SK-N-SH (cell line): Measurements from ENCODE around the gene SSBP1. TPM values are rescaled to one million over a fixed set of nuclear protein-coding genes. Genes with fewer than 3 reads are reported as not detected.

Experiments
- CTCF ChIA-PET: fragments of 300-600, 350-600 bp; formaldehyde crosslinking; extraction: SDS; loops from one replicate; lab custom pipeline; 2021; lab: Yijun Ruan, JAX
- POLR2A ChIA-PET: fragments of 350-600 bp; sonication (Branson Sonifier 250); formaldehyde crosslinking; extraction: SDS; loops from one replicate; lab custom pipeline; 2020; ENCODE audit warnings: antibody characterized with exemption, inconsistent platforms; lab: Yijun Ruan, JAX
- DNase-seq: peaks from one replicate; pipeline ENCODE4 v3.0.0; 2012
- H2AFZ ChIP-seq: fragments of 200-600 bp; sonication (generic); 2 replicates; pipeline ENCODE4 v1.8.1; 2016; ENCODE audit warnings: antibody characterized with exemption, mild to moderate bottlenecking, low read depth
- H3F3A ChIP-seq: fragments of 200-600 bp; sonication (generic); replicated peaks from 2 replicates; pipeline ENCODE3; 2016; ENCODE audit warnings: antibody characterized with exemption, mild to moderate bottlenecking; ENCODE audit not compliant: insufficient read depth
- H3K27ac ChIP-seq, 2 experiments: fragments of 200-500 bp in 1 of 2; fragments of 200-600 bp in 1 of 2; sonication (Bioruptor generic) in 1 of 2; sonication (generic), shearing (Covaris generic) in 1 of 2; 2 replicates each; pipeline versions ENCODE4 v1.5.1 to v1.6.1; 2014 to 2016; ENCODE audit warnings: low read depth in 2 of 2, inconsistent platforms in 1 of 2, low read length in 1 of 2, mild to moderate bottlenecking in 1 of 2, mixed read lengths in 1 of 2
- H3K27me3 ChIP-seq: fragments of 200-600 bp; sonication (generic), shearing (Covaris generic); 2 replicates; pipeline ENCODE4 v1.6.1; 2016; ENCODE audit warnings: mixed run types; ENCODE audit not compliant: insufficient read depth
- H3K36me3 ChIP-seq, 2 experiments: fragments of 200-500 bp in 1 of 2; fragments of 200-600 bp in 1 of 2; sonication (Bioruptor generic) in 1 of 2; sonication (generic) in 1 of 2; replicated peaks in 1 of 2; 2 replicates each; pipeline versions ENCODE3 to v1.5.1; 2014 to 2016; ENCODE audit warnings: low read length in 1 of 2, mild to moderate bottlenecking in 1 of 2; ENCODE audit not compliant: insufficient read depth in 2 of 2, control insufficient read depth in 1 of 2
- H3K4me1 ChIP-seq, 2 experiments: fragments of 200-500 bp in 1 of 2; fragments of 200-600 bp in 1 of 2; sonication (Bioruptor generic) in 1 of 2; sonication (generic), shearing (Covaris generic) in 1 of 2; 2 replicates each; pipeline versions ENCODE4 v1.5.1 to v1.6.1; 2014 to 2016; ENCODE audit warnings: low read depth in 1 of 2, low read length in 1 of 2, mixed run types in 1 of 2; ENCODE audit not compliant: insufficient read depth in 2 of 2, control insufficient read depth in 1 of 2
- H3K4me2 ChIP-seq: fragments of 200-600 bp; sonication (generic), shearing (Covaris generic); 2 replicates; pipeline ENCODE4 v1.6.1; 2017; ENCODE audit warnings: mixed run types
- H3K4me3 ChIP-seq, 2 experiments: fragments of 200-500 bp in 1 of 2; fragments of 200-600 bp in 1 of 2; sonication (Bioruptor generic) in 1 of 2; sonication (generic), shearing (Covaris generic) in 1 of 2; 2 replicates each; pipeline versions ENCODE4 v1.5.1 to v1.8.1; 2014 to 2016; ENCODE audit warnings: low read depth in 2 of 2, inconsistent platforms in 1 of 2, low read length in 1 of 2, mild to moderate bottlenecking in 1 of 2, mixed read lengths in 1 of 2, moderate library complexity in 1 of 2
- H3K79me2 ChIP-seq: fragments of 200-600 bp; sonication (generic); 2 replicates; pipeline ENCODE4 v1.8.1; 2017; ENCODE audit warnings: mild to moderate bottlenecking; ENCODE audit not compliant: insufficient read depth
- H3K9ac ChIP-seq: fragments of 200-600 bp; sonication (generic); 2 replicates; pipeline ENCODE4 v1.6.1; 2017; ENCODE audit warnings: mixed run types
- H3K9me2 ChIP-seq: fragments of 200-600 bp; sonication (generic); 2 replicates; pipeline ENCODE4 v1.6.1; 2017; ENCODE audit warnings: mixed run types
- H3K9me3 ChIP-seq: fragments of 200-600 bp; sonication (generic); 2 replicates; pipeline ENCODE4 v1.6.1; 2017; ENCODE audit warnings: mixed run types, mild to moderate bottlenecking, moderate library complexity
- H4K20me1 ChIP-seq: fragments of 200-600 bp; sonication (generic); 2 replicates; pipeline ENCODE4 v1.6.1; 2017; ENCODE audit warnings: mild to moderate bottlenecking, mixed run types; ENCODE audit not compliant: insufficient read depth
- CTCF ChIP-seq: fragments of 200-600 bp; sonication (generic); IDR thresholded peaks from 2 replicates; pipeline ENCODE4 v1.6.1; 2017; ENCODE audit warnings: antibody characterized with exemption, mild to moderate bottlenecking, moderate library complexity
- ELF1 ChIP-seq: IDR thresholded peaks from 2 replicates; pipeline ENCODE4 v1.4.0; 2012
- FOXJ3 ChIP-seq: sonication (generic); formaldehyde crosslinking; IDR thresholded peaks from 2 replicates; pipeline ENCODE4 v1.5.1; 2020; ENCODE audit warnings: mild to moderate bottlenecking, missing genetic modification reagents
- GABPA ChIP-seq: IDR thresholded peaks from 2 replicates; pipeline ENCODE4 v1.4.0; 2012; ENCODE audit warnings: low read depth, mild to moderate bottlenecking
- GATA2 ChIP-seq: sonication (generic); formaldehyde crosslinking; IDR thresholded peaks from 2 replicates; pipeline ENCODE4 v1.5.0; 2020; ENCODE audit warnings: mild to moderate bottlenecking, missing genetic modification reagents
- IRF3 ChIP-seq: fragments of 150-350 bp; IDR thresholded peaks from 2 replicates; pipeline ENCODE4 v1.6.1; 2016; ENCODE audit warnings: mild to moderate bottlenecking, low read depth, low read length
- JUND ChIP-seq: IDR thresholded peaks from 2 replicates; pipeline ENCODE4 v1.4.0; 2012
- MAX ChIP-seq: IDR thresholded peaks from 2 replicates; pipeline ENCODE4 v1.4.0; 2012; ENCODE audit warnings: low read depth
- MEF2A ChIP-seq: IDR thresholded peaks from 2 replicates; pipeline ENCODE4 v1.4.0; 2012; ENCODE audit warnings: low read depth, borderline replicate concordance
- MXI1 ChIP-seq: IDR thresholded peaks from 2 replicates; pipeline ENCODE4 v1.6.1; 2012; ENCODE audit warnings: mild to moderate bottlenecking, low read depth, low read length, improper control_type of control experiment
- PBX3 ChIP-seq: IDR thresholded peaks from 2 replicates; pipeline ENCODE4; 2012
- RCOR1 ChIP-seq: fragments of 150-350 bp; IDR thresholded peaks from 2 replicates; pipeline ENCODE4 v1.6.1; 2017; ENCODE audit warnings: antibody characterized with exemption, low read length
- REST ChIP-seq: IDR thresholded peaks from 2 replicates; pipeline ENCODE4 v1.6.1; 2012; ENCODE audit warnings: mild to moderate bottlenecking, low read depth, low read length, moderate library complexity
- TAF1 ChIP-seq: IDR thresholded peaks from 2 replicates; pipeline ENCODE4 v1.6.1; 2012; ENCODE audit warnings: low read depth, mild to moderate bottlenecking, low read length, moderate library complexity, borderline replicate concordance
- TCF12 ChIP-seq: IDR thresholded peaks from 2 replicates; pipeline ENCODE4 v1.4.0; 2012
- TEAD4 ChIP-seq: IDR thresholded peaks from 2 replicates; pipeline ENCODE4 v1.4.0; 2012; ENCODE audit warnings: mild to moderate bottlenecking, borderline replicate concordance; ENCODE audit not compliant: insufficient read depth
- YY1 ChIP-seq: IDR thresholded peaks from 2 replicates; pipeline ENCODE4 v1.4.0; 2012; ENCODE audit warnings: low read depth, mild to moderate bottlenecking
- WGBS: methylation state at CpG from one replicate; pipeline ENCODE4 v1.1.6; 2017; ENCODE audit warnings: low lambda C conversion rate; 5-methylcytosine and 5-hydroxymethylcytosine counted together
- polyA plus RNA-seq, 3 experiments: library from polyadenylated mRNA; depleted of rRNA; stranded (reverse); fragments of >200 nt; gene quantifications; 2 replicates each; pipeline ENCODE4 v1.2.3, GENCODE V29; 2012

Gene SSBP1
- polyA plus RNA-seq, 1 of the 3 experiments (the other 2 are of a cell fraction) = 212 TPM

GRCh38 chr7:141789917-141790316, 51.8 kb downstream of the SSBP1 start, which contains the start of gene TAS2R5:
TAS2R5 (plus strand) TSS chr7:141790217; CDS start chr7:141790362, 145 bp downstream.
- Histone ChIP-seq H3K4me1 (no peaks in the 10 kb centered on the region), H3K9me3 (no peaks in the 10 kb centered on the region), H3K9me2 (no peaks in the 10 kb centered on the region), H3K27me3 (no peaks in the 10 kb centered on the region), H4K20me1 (no peaks in the 10 kb centered on the region)
- CTCF ChIA-PET = interaction anchor here (1.2 kb wide), 1 partner anchor 414 kb away, joined by 3 read pairs; no protein-coding TSS in a partner anchor
- TF ChIP-seq RCOR1 (no peak), YY1 (no peak), GATA2 (CRISPR knock-in tag) (no peak), TEAD4 (no peak), IRF3 (no peak), PBX3 (no peak), FOXJ3 (CRISPR knock-in tag) (no peak), ELF1 (no peak), REST (no peak), TCF12 (no peak), TAF1 (no peak), MXI1 (no peak), JUND (no peak)
- TF ChIP-seq, all 33 proteins: peak for 0
- Histone ChIP-seq H3K4me3 (no peak within 1 kb of the TSS), H3K36me3 (peaks cover 0 to 7% of the 10 kb centered on the region in 2 experiments), H3K4me2 (no peak within 1 kb of the TSS), H3K27ac (no peak within 1 kb of the TSS), H2AFZ (no peak within 1 kb of the TSS), H3K79me2 (no peaks in the 10 kb centered on the region), H3F3A (no peaks in the 10 kb centered on the region), H3K9ac (no peak within 1 kb of the TSS)
- DNase-seq = no peak
- 76% methylated on average over 5 of the region's 5 CpGs for WGBS
- POLR2A ChIA-PET = no interaction called here

- H3K27ac ChIP-seq = no peak overlapping the region
- H3K4me3 ChIP-seq = no peak overlapping the region
- POLR2A ChIA-PET = no interaction called here
- peaks cover 0 to 7% of the 10 kb centered on the region in 2 experiments for H3K36me3 ChIP-seq
- no peaks in the 10 kb centered on the region for H3K4me1 ChIP-seq
- H3F3A ChIP-seq = no peaks in the 10 kb centered on the region
- no peaks in the 10 kb centered on the region for H3K9me3 ChIP-seq
- no peak overlapping the region for H3K4me2 ChIP-seq
- TF ChIP-seq MEF2A (no peak), MAX (no peak), CTCF (no peak), PBX3 (no peak), GABPA (no peak)
- TF ChIP-seq, all 33 proteins: peak for 0
- no peaks in the 10 kb centered on the region for H4K20me1 ChIP-seq
- H3K79me2 ChIP-seq = no peaks in the 10 kb centered on the region
- no peak for DNase-seq
- H2AFZ ChIP-seq = no peak overlapping the region
- H3K27me3 ChIP-seq = no peaks in the 10 kb centered on the region
- 74% methylated on average over 2 of the region's 2 CpGs for WGBS
- no peak overlapping the region for H3K9ac ChIP-seq
- CTCF ChIA-PET = no interaction called here
- H3K9me2 ChIP-seq = no peaks in the 10 kb centered on the region
These were observed 54.4 kb downstream of the SSBP1 start for GRCh38 chr7:141792526-141792925.
